NCI-H2196 (cell line): ENCODE data around the gene SEC14L5.
A peak's percentile ranks its signal among the peaks of the same experiment; 100 is the strongest.

Experiments
- DNase-seq: peaks from one replicate; lab custom pipeline; 2025; ENCODE audit not compliant: unreplicated experiment; lab: John Stamatoyannopoulos, UW

The SEC14L5 gene

DNA sequence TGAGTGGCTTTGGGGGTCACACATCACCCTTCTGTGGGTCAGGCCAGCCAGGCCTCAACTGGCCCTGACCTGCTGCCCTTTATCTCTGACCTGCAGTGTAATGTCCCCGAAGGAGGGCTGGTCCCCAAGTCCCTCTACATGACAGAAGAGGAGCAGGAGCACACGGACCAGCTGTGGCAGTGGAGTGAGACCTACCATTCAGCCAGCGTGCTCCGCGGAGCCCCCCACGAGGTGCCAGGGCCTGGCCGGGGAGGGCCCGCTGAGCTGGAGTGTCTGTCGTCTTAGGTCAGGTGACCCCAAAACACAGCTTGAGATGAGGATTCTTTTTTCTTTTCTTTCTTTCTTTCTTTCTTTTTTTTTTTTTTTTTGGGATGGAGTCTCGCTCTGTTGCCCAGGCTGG lies 49.1 kb downstream of the SEC14L5 start:
- no peak for DNase-seq

DNA sequence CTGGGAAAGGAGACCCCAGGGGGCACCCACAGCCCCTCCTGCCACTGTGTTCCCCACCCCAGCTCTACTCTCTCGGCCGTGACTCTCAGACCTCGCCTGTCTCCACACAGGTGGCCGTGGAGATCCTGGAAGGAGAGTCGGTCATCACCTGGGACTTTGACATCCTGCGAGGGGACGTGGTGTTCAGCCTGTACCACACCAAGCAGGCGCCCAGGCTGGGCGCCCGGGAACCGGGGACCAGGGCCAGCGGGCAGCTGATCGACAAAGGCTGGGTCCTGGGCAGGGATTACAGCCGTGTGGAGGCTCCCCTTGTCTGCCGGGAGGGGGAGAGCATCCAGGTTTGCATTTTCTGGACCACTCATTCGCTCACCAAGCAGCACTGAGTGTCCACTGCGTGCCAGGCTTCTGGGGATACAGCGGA lies 50.2 kb downstream of the SEC14L5 start:
- no peak for DNase-seq

DNA sequence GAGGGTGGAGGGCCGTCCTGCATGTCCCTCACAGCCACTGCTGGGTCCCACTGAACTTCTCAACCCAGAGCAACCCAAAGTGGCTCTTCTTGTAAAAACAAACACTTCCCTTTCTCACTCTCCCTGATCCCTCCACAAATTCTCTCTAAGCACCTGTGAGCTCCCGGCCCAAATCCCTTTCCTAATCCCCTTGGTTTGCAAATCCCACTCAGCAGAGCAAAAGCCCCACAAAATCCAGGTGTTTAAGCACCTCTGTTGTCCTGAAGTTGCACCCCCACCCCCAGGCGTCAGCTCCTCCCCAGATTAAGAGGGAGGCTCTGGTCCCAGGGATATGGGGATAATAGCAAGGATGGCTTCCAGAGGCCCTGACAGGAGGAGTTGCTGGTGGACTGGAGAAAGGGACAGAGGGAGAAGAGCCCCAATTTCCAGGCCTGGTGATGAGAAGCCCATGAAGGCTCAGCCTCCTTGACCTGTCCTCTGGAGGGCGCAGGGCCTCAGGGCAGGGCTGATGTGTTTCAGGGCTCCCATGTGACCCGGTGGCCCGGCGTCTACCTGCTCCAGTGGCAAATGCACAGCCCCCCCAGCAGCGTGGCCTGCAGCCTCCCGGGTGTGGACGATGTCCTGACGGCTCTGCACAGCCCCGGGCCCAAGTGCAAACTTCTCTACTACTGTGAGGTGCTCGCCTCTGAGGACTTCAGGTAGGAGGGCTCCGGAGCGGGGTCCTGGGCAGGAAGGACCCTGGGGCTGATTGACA lies 52.6 kb downstream of the SEC14L5 start:
- no peak for DNase-seq

DNA sequence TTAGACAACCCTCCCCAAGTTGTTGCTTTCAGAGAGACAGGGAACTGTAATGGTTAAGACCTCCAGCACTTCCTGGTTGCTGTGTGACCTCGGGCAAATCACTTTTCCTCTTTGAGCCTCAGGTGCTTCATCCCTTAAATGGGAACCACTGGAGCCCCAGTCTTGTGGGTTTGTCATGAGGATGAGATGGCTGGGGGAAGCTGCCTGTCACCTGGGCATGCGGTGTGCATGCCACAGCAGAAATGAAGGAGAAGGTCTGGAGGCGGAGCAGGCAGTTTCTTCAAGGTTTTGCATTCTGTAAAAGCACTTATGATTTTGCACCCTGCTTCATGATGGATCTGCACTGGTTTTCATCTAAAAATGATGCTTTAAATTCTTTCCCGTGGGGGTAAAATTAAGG lies 53.5 kb downstream of the SEC14L5 start:
- no peak for DNase-seq

DNA sequence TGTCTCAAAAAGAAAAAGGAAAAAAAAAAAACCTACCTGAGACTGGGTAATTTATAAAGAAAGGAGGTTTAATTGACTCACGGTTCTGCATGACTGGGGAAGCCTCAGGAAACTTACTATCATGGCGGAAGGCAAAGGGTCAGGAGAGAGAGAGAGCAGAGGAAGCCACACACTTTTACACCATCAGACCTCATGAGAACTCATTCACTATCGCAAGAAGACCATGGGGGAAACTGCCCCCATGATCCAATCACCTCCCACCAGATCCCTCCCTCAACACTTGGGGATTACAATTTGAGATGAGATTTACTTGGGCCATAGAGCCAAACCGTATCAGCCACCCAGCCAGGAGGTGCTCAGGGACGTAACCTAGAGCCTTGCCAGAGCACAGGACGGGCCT lies 54.8 kb downstream of the SEC14L5 start:
- no peak for DNase-seq

DNA sequence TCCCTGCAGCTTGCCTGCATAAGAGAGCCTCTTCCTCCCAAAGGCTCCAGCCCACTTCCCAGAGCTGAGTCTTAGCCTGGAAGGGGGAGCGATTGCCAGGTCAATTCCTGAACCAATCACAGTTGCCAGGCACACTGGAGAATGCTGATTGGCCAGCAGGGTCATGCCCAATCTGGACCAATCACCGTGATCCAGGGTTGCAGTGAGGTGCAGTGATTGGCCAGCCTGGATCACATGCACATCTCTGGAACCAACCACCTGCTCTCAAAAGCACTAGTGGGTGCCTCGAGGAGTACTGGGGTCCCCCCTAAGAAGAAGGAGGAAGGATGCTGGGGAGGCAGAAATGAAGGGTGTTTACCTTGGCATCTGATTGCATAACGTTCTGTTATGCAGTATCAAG lies 57.2 kb downstream of the SEC14L5 start:
- no peak for DNase-seq

DNA sequence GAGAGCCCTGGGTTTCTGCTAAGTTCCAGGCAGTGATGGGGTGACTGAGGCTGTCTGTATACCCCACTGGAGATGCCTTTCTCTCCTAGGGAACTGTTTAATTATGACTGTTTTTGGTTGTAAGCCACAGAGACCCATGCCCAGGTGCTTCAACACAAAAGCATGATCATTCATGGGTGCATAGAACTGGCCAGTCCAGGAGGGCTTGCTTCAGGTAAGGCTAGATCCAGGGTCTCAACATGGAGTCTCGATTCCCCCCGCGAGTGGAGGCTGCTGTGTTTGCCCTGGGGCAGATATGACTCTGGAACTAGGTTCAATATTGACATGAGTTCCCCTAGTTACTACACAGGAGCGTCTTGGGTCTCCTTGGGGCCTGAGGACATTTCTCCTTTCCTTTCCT lies 57.8 kb downstream of the SEC14L5 start:
- no peak for DNase-seq

DNA sequence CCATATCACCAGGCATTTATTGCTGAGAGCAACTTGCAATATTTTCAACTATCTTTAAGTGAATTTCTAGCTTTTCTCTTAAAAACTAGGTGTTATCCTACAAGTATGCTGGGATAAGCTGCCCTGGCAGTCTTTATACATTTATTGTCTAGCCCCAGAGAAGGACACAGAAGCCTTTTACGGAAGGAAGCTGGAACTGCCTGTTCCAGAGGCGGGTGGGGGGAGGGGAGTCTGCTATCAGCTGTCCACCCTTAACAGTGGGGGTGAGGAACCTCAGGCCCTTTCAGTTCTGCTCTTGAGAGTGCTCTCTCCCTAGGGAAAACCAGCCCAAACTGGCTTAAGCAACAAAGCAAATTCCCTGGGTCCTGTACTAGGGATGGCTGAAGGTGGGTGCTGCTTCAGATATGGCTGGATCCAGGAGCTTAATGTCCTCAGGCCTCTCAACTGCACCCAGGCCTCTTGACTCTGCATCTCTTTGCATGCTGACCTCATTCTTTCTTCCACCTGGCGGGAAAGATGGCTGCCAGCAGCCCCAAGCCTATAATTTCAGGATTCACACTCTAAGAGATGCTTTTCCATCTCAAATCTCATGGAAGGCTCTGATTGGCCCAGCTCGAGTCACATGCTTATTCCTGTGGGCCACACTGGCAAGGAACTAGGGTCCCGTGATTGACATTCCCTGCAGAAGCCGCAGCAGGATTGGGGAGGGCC lies 59.0 kb downstream of the SEC14L5 start:
- no peak for DNase-seq

DNA sequence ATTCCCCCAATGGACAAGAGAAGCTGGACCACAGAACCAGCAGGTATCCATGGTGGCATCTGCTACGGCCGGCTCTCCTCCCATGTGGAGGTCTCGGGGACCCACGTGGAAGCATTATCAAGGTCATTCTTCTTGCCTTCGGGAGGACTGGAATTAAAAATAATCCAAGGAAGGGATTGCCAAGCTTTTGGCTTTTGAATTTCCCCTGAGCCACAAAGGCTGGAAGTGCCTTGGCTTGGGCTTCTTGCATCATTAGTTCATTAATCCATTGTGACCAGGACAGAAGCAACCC lies 59.5 kb downstream of the SEC14L5 start:
- DNase-seq = no peak

DNA sequence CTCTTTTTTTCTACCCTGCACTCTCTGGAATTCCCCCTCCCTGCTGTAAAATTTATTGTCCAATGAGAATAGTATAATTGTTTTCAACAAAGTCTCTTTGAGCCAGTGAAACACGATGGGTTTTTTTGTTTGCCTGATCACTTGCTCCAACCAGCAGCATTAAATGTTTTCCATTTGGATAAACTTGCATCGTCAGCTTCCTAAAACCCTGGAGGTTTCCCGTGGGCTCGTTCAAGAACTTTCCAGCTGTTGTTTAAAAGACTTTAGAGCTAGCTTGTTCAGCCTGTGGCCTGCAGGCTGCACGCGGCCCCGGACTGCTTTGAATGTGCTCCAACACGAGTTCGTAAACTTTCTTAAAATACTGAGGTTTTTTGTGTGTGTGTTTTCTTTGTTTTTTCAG lies 60.7 kb downstream of the SEC14L5 start:
- no peak for DNase-seq

DNA sequence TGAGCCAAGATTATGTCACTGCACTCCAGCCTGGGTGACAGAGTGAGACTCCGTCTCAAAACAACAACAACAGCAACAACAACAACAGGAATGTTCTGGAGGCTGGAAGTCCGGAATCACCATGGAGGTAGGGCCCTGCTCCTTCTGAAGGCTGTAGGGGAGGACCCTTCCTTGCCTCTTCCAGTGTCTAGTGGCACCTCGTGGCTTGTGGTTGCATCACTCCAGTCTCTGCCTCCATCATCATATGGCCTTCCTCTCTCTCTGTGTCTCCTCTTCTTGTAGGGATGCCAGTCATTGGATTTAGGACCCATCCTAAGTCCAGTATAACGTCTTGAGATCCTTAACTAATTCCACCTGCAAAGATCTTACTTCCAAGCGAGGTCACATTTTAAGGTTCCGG lies 61.6 kb downstream of the SEC14L5 start:
- no peak for DNase-seq

DNA sequence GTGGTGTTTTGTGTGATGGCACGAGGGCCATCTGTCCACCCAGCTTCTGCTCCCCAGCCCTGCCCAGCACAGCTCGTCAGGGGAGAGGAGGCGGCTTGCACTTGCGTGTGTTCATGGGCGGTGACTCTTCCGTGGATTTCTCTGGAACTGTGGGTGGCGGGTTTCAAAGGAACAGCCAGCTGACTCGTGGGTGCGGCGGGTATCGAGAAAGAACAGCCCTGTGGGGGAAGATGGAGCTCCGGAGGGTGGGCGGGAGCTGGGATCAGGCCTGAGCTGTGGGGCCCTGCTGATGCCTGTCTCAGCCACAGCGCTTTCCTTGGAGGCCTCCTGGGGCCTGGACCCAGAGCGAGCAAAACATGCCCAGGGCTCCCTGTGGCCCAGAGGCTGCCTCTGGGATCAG lies 62.4 kb downstream of the SEC14L5 start:
- DNase-seq = no peak

DNA sequence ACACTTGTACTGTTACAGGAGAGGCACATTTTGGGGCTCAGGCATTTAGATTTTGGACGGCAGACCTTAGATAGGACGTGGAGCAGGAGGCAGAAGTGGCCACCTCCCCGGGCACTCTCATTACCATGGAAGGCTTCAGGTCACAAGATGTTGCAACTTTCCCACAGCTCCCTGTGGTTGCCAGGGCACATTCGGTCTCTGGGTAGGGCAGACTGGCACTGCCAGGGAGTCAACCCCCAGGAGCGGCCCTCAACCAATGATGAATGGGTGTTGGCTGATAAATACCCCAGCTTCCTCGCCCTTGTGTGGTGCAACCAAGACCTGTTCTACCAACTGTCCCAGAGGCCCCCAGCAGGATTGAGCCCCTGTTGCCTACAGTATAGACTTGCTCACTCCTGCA lies 64.4 kb downstream of the SEC14L5 start:
- no peak for DNase-seq

DNA sequence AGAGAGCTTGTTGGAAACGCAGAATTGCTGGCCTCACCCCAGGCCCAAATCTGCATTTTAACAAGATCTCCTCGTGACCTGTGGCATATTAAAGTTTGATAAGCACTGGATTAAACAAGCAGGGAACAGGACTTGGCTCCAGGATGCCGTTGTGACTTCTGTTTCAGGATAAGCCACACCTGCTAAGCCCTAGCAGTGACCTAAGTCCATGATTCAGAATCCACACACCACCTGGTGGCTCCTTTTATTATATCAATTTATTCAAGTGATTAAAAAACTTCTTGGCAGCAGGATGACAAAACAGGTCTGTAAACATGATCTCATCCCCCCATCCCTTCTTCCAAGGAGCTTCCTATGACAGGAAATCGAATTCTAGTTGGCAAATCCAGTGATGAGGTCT lies 66.5 kb downstream of the SEC14L5 start:
- peak; percentile 87 for DNase-seq

DNA sequence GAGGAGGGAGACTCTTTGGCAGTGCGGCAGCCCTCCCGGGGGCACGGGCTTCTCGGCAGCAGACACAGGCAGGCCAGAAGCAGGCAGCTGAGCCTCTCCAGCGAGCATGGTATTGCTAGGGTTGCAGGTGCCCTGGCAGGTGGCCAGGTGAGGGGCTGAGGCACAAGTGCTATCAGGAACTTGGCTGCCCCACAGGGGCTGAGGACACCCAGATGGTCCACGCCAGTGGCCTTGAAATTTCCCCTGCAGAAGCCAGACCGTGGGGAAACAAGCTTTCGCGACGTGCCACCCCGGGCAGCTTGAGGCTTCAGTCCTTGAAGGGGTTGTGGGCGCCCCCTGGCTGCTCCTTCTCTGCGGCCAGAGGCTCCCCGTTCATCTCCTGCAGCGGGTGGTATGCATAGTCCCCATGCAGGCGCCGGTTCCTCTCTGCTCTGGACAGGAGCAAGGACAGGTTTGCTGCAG lies 67.1 kb downstream of the SEC14L5 start:
- peak; percentile 17 for DNase-seq

DNA sequence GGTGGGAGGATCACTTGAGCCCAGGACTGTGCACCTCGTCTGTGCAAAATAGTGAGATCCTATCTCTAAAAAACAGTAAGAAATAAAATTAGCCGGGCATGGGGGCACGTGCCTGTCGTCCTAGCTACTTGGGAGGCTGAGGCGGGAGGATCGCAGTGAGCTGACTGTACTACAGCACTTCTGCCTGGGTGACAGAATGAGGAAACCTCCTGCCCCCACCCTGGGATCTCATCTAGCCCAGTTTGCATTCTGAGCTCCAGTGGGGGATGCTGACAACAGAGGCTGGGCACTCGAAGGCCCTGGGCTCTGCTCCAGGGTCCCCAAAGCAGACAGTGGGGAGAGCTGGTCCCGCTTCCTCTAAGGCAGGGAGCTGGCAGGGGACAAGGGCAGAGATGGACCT lies 68.5 kb downstream of the SEC14L5 start:
- no peak for DNase-seq

DNA sequence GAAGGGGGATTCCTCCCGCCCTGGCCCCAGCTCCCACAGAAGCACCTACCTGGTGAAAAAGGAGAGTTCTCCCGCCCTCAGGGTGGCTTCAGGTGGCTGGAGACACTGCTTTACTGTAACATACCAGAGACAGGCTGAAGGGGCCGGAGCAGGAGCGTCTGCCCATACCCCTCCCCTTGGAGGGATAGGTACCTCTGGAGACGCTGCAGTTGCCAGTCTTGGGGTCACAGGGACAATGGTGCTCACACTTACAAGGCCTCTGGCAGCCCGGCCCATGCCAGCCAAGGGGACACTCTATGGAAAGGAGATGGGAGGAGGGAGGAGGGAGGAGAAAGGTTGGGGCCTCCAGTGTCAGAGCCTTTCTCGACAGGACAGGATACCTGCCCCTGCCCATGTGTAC lies 69.0 kb downstream of the SEC14L5 start:
- no peak for DNase-seq

DNA sequence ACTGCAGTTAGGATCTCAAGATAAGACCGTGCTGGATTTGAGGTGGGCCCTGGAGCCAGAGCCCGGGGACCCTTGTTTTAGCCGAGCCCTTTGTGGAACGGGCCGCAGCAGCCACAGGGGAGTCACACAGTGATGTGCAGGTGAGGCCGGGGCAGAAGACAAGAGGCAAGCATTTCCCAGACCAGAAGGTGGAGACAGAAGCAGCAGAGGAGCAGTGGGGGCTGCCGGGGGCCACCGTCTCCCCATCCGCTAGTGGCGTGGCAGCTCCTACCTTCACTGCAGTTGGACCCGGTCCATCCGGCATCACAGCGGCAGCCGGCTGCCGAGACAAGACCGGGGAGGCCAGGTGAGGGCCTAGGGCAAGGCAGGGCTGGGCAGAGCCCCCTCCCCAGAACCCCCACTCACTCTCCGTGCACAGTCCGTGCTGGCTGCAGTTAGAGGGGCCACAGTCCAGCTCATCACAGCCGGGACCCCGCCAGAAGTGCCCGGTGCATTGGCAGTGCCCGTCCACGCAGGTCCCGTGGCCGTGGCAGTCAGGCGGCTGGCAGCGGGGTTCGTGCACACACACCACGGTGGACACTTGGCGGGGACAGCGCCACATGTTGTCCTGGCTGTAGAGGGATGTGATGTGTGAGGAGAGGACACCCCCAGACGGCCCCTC lies 69.6 kb downstream of the SEC14L5 start:
- DNase-seq = no peak

DNA sequence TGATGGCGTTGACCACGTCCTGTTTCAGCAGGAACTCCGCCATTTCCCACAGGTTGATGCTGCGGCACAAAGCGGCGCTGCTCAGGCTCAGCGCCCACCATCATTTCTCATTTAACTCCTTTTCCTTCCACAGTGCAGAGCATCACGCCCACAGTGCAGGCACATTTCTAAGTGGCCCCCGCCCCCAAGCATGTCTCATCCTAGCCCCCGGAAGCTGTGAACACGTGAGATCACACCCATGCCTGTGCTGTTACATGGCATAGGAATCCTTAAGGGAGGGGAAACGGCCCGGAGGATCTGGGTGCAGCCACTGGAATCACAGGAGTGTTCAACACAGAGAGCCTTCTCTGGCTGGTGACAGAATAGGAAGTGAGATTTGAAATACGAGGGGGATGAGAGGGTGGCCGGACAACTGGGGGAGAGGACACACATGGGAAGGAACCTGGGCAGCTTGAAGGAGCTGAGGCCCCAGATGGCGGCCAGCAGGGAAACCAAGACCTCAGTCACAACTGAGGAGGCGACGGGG lies 70.9 kb downstream of the SEC14L5 start:
- DNase-seq = no peak

DNA sequence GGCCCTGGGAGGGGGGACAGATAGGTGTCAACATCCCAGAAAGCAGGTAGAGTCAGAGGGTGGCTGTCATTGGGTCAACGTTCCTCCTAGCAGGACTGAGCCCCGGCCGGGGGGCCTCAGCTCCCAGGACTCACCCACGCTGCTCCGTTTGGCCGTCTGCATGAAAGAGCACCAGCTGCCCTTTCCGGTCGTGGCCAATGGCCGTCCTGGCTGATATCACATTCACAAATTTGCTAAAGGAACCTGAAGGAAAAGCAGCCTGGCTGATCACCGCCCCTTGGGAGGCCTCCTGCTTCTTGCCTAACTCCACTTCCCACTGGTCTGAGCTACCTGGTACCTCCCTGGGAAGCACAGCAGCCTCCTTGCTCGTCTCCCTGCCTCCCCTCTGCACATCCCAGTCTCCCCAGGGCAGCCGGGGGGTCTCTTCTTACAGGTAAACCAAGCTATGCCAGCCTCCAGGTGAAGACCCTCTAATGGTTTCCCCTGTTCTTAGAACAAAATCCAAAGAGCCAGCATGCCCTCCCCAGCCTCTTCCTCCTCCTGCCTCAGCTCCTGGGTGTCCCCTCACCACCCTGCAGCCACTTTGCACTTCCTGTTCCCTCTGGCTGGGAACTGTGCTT lies 72.2 kb downstream of the SEC14L5 start:
- DNase-seq = no peak

DNA sequence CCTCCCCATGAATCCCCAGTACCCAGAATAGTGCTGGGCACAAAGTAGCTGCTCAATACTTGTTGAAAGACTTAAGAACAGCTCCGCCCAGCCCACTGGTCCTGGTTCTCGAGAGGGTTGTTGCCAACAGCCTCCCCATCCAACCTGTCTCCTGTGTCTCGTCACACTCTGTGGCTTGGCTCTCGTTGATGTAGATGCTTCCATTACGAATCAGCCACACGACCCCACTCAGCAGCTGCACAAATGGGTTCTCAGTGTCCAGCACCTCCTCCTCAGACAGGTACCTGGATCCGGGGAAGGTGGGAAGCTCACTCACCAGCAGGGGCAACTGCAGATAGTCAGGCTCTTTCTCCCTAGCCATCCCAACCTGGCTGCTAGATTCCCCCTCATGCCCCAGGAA lies 73.5 kb downstream of the SEC14L5 start:
- no peak for DNase-seq

DNA sequence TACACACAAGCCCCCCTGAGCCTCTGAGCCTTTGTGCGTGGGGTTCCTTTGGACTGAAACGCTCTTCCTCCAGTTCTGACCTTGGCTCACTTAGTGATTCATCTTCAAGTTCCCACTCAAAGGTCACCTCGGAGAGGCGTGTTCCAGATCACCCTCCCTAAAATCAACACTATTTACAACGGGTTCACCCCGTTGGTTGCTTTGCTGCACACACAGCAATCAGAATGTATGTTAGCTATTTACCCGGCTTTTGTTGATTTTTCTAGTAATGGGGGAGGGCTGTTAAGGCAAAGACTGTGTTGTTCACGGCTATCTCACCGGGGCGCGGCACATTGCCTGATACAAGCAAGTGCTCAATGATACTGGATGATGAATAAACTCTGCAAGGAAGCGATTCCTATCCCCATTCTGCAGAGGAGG lies 74.6 kb downstream of the SEC14L5 start:
- DNase-seq = no peak
